ENCODE results near the gene ACACA. TPM values are rescaled to one million over a fixed set of nuclear protein-coding genes. Genes with fewer than 3 reads are reported as not detected.
A peak's percentile ranks its signal among the peaks of the same experiment; 100 is the strongest.

Gene ACACA
- total RNA-seq, 1 donor from 2014 or later = 44.8 TPM

GRCh38 chr17:37261286-37261685 lies 145.3 kb downstream of the ACACA start:
- H3K4me3 ChIP-seq (ENCODE audit: low read depth, low read length) = no peak overlapping the region
- H3K36me3 ChIP-seq (ENCODE audit: control insufficient read depth, insufficient read depth, low read length) = peaks cover 30% of the 10 kb centered on the region
- no peaks in the 10 kb centered on the region for H3K27me3 ChIP-seq (ENCODE audit: control insufficient read depth, insufficient read depth, low read length)
- no peak for TF ChIP-seq CTCF (IDR thresholded peaks at IDR 0.05; ENCODE audit: insufficient read depth, low read length, severe bottlenecking)
- FAIRE-seq (no peak), DNase-seq (ENCODE audit: low read depth) (no peak)

GRCh38 chr17:37259030-37259735 lies 147.5 kb downstream of the ACACA start:
- peak; percentile 66 for DNase-seq (ENCODE audit: low read depth)
- no peak for FAIRE-seq
- TF ChIP-seq CTCF (IDR thresholded peaks at IDR 0.05; ENCODE audit: insufficient read depth, low read length, severe bottlenecking) = no peak
- no peak overlapping the region for H3K4me3 ChIP-seq (ENCODE audit: low read depth, low read length)
- H3K27me3 ChIP-seq (ENCODE audit: control insufficient read depth, insufficient read depth, low read length) = no peaks in the 10 kb centered on the region
- peaks cover 17% of the 10 kb centered on the region for H3K36me3 ChIP-seq (ENCODE audit: control insufficient read depth, insufficient read depth, low read length)

GRCh38 chr17:37256627-37257026 lies 150.0 kb downstream of the ACACA start:
- DNase-seq (ENCODE audit: low read depth) = no peak
- Histone ChIP-seq H3K4me3 (ENCODE audit: low read depth, low read length) (no peak overlapping the region), H3K36me3 (ENCODE audit: control insufficient read depth, insufficient read depth, low read length) (peaks cover 13% of the 10 kb centered on the region), H3K27me3 (ENCODE audit: control insufficient read depth, insufficient read depth, low read length) (no peaks in the 10 kb centered on the region)
- no peak for FAIRE-seq
- no peak for TF ChIP-seq CTCF (IDR thresholded peaks at IDR 0.05; ENCODE audit: insufficient read depth, low read length, severe bottlenecking)

GRCh38 chr17:37255432-37255831 lies 151.2 kb downstream of the ACACA start:
- FAIRE-seq = no peak
- TF ChIP-seq CTCF (IDR thresholded peaks at IDR 0.05; ENCODE audit: insufficient read depth, low read length, severe bottlenecking) = no peak
- H3K4me3 ChIP-seq (ENCODE audit: low read depth, low read length) = no peak overlapping the region
- DNase-seq (ENCODE audit: low read depth) = no peak
- H3K36me3 ChIP-seq (ENCODE audit: control insufficient read depth, insufficient read depth, low read length) = peaks cover 11% of the 10 kb centered on the region
- H3K27me3 ChIP-seq (ENCODE audit: control insufficient read depth, insufficient read depth, low read length) = no peaks in the 10 kb centered on the region

- no peak for TF ChIP-seq CTCF (IDR thresholded peaks at IDR 0.05; ENCODE audit: insufficient read depth, low read length, severe bottlenecking)
- H3K27me3 ChIP-seq (ENCODE audit: control insufficient read depth, insufficient read depth, low read length) = no peaks in the 10 kb centered on the region
- H3K4me3 ChIP-seq (ENCODE audit: low read depth, low read length) = no peak overlapping the region
- DNase-seq (ENCODE audit: low read depth) (no peak), FAIRE-seq (no peak)
- H3K36me3 ChIP-seq (ENCODE audit: control insufficient read depth, insufficient read depth, low read length) = peaks cover 21% of the 10 kb centered on the region
Observed at GRCh38 chr17:37247825-37248224, 158.8 kb downstream of the ACACA start.

- Histone ChIP-seq H3K27me3 (ENCODE audit: control insufficient read depth, insufficient read depth, low read length) (no peaks in the 10 kb centered on the region), H3K36me3 (ENCODE audit: control insufficient read depth, insufficient read depth, low read length) (peaks cover 20% of the 10 kb centered on the region), H3K4me3 (ENCODE audit: low read depth, low read length) (no peak overlapping the region)
- DNase-seq (ENCODE audit: low read depth) (no peak), FAIRE-seq (no peak)
- no peak for TF ChIP-seq CTCF (IDR thresholded peaks at IDR 0.05; ENCODE audit: insufficient read depth, low read length, severe bottlenecking)
Observed at GRCh38 chr17:37246085-37246484, 160.6 kb downstream of the ACACA start.

All from bronchial epithelial cell (primary cell).